Sigmoid colon (tissue), 4 donors: ENCODE results near the gene IMMP2L.
"Not testable (repeated sequence)": the region's sequence is repeated elsewhere in the genome, so short reads cannot be mapped to it uniquely, and the experiment has no call there.

Source experiments
- CTCF ChIP-seq, 4 experiments: fragments of 450-650 bp in 3 of 4; fragments of 200-600 bp in 1 of 4; IDR thresholded peaks; one replicate each; pipeline ENCODE4 v1.5.1; 2016 to 2019; ENCODE audit warnings: antibody characterized with exemption in 4 of 4, mild to moderate bottlenecking in 3 of 4, moderate library complexity in 2 of 4
- EP300 ChIP-seq, 4 donors: sonication (generic); formaldehyde crosslinking; IDR thresholded peaks; one replicate each; pipeline ENCODE4 v1.6.1; 2017; ENCODE audit warnings: antibody characterized with exemption in 4 of 4
- POLR2A ChIP-seq, 2 donors: fragments of 450-650 bp; IDR thresholded peaks; one replicate each; pipeline ENCODE4 v1.6.1; 2016; ENCODE audit warnings: antibody characterized with exemption in 2 of 2, mild to moderate bottlenecking in 2 of 2, moderate library complexity in 2 of 2
- POLR2AphosphoS5 ChIP-seq, 4 donors: sonication (generic); formaldehyde crosslinking; IDR thresholded peaks; one replicate each; pipeline ENCODE4 v1.6.1; 2017; ENCODE audit warnings: antibody characterized with exemption in 4 of 4

- not testable (repeated sequence) for TF ChIP-seq POLR2A, CTCF, POLR2AphosphoS5, EP300 (IDR thresholded peaks at IDR 0.05)
These were observed 312.5 kb downstream of the IMMP2L start for GRCh38 chr7:111249807-111250206.
